Lower leg skin (tissue), 4 donors: Measurements from ENCODE around the gene PLCH2. TPM values are rescaled to one million over a fixed set of nuclear protein-coding genes. Genes with fewer than 3 reads are reported as not detected.

ENCODE experiments used
- DNase-seq, 2 donors: peaks; one replicate each; pipeline ENCODE4 v3.0.0-alpha.2; 2019; ENCODE audit warnings: low spot score in 2 of 2
- H3K4me3 ChIP-seq: fragments of 200-600 bp; sonication (generic); 2 replicates; pipeline ENCODE4 v1.5.1; 2017; ENCODE audit warnings: mild to moderate bottlenecking, low read depth; ENCODE audit not compliant: poor library complexity, severe bottlenecking
- CTCF ChIP-seq, 3 donors: fragments of 450-650 bp; IDR thresholded peaks; one replicate each; pipeline ENCODE4 v1.5.1; 2016; ENCODE audit warnings: antibody characterized with exemption in 3 of 3, mild to moderate bottlenecking in 3 of 3, moderate library complexity in 2 of 3
- POLR2A ChIP-seq, 2 donors: fragments of 450-650 bp; IDR thresholded peaks; one replicate each; pipeline ENCODE4 v1.6.1; 2016 to 2017; ENCODE audit warnings: antibody characterized with exemption in 2 of 2, mild to moderate bottlenecking in 1 of 2, moderate library complexity in 1 of 2
- WGBS, 2 donors: methylation state at CpG; one replicate each; pipeline ENCODE4 v1.1.5; 2018; 5-methylcytosine and 5-hydroxymethylcytosine counted together
- intact Hi-C: fragments of 100-400 bp; cut with DNase I; formaldehyde crosslinking; loops from one replicate; pipeline ENCODE4 v1.15.0; 2023; ENCODE audit warnings: low total_unique reads
- total RNA-seq, 4 donors: library from RNA; depleted of rRNA; stranded (reverse); fragments of >200 nt; gene quantifications; one replicate each; pipeline ENCODE4 v1.1.0, GENCODE V29; 2016

PLCH2 gene
- total RNA-seq, 4 donors from 2014 or later = 83.2 to 170 (median 115) TPM

GRCh38 chr1:2474104-2474844, 1.8 kb upstream of the PLCH2 start:
- TF ChIP-seq POLR2A (IDR thresholded peaks at IDR 0.05) (no peak), CTCF (IDR thresholded peaks at IDR 0.05) (no peak)
- no peak overlapping the region for H3K4me3 ChIP-seq
- WGBS, 2 donors = 46 to 58% methylated on average over 8 to 14 of the region's 17 CpGs
- no peak for DNase-seq
- intact Hi-C loops = no loop called here

DNA sequence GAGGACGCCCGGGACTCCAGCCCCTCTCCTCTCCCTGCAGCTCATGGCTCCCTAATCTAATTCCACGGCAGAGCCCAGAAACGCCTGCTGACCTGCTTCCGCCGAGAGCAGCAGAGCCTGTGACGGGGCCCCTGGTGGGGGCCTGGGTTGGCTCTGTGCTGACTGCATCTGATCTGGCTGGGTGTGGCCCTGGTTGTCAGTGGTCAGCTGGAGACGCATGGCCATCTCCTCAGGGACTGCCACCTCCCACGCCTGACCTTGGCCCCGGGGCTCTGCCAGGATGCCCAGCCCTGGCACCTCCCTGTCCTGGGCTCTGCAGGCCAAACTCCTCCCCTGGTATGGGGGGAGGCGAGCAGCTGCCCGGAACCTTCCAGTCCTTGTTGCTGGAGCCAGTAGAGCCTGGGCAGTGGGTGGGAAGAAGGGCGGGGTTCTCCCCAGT, 1.1 kb upstream of the PLCH2 start:
- H3K4me3 ChIP-seq = no peak overlapping the region
- WGBS, 2 donors = 59 to 79% methylated on average over 11 to 12 of the region's 13 CpGs
- DNase-seq = no peak
- intact Hi-C loops = no loop called here
- TF ChIP-seq POLR2A (IDR thresholded peaks at IDR 0.05) (no peak), CTCF (IDR thresholded peaks at IDR 0.05) (no peak)

- intact Hi-C loops = no loop called here
- no peak for DNase-seq
- no peak overlapping the region for H3K4me3 ChIP-seq
- no peak for TF ChIP-seq POLR2A (IDR thresholded peaks at IDR 0.05)
- TF ChIP-seq CTCF (IDR thresholded peaks at IDR 0.05) = no peak
- WGBS, 2 donors = 80 to 87% methylated on average over 3 to 9 of the region's 12 CpGs
Observed at GRCh38 chr1:2475571-2475970, 518 bp upstream of the PLCH2 start.

- DNase-seq = no peak
- TF ChIP-seq POLR2A (IDR thresholded peaks at IDR 0.05) (no peak), CTCF (IDR thresholded peaks at IDR 0.05) (no peak)
- H3K4me3 ChIP-seq = no peak overlapping the region
- 66 to 76% methylated on average over 11 to 12 of the region's 12 CpGs for WGBS, 2 donors
- intact Hi-C loops = no loop called here
Observed at GRCh38 chr1:2477309-2477708, 1.2 kb downstream of the PLCH2 start.

DNA sequence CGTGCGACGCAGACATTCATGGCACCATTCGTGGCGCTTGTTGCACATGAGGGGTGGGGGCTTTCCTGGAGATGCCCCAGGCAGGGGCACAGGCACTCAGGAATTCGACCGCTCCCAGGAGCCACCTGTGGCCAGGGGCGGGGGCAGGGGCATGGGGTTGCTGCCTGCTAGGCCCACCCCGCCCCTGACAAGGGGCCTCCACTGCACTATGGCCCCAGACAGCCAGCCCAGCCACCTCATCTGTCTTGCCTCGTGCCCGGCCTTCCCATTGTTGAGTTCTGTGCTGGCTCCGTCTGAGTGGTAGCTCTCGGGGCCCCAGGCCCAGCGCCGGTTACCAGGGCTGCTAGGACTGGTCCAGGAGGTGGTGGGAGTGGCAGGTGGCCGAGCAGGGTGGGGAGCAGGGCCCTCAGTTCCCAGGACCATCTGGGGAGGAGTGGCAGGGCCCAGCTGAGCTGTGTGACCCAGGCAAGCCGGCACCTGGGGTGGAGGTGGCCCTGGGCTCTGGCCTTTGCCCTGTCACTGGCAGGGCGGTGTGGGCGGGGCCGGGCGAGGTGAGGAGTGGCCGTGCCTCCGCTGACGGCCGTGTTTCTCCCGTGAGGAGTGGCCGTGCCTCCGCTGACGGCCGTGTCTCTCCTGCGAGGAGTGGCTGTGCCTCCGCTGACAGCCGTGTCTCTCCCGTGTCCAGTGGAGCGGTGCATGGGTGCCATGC, 1.9 kb downstream of the PLCH2 start:
- TF ChIP-seq CTCF (IDR thresholded peaks at IDR 0.05) = no peak
- TF ChIP-seq POLR2A (IDR thresholded peaks at IDR 0.05) = no peak
- DNase-seq = no peak
- WGBS, 2 donors = 43 to 61% methylated on average over 12 to 34 of the region's 35 CpGs
- H3K4me3 ChIP-seq = no peak overlapping the region
- intact Hi-C loops = no loop called here
